CD1c-positive myeloid dendritic cell (primary cell): ENCODE measurements around the gene PRR15.
A peak's percentile ranks its signal among the peaks of the same experiment; 100 is the strongest.

Experiments used
- DNase-seq: peaks from one replicate; pipeline ENCODE4 v3.0.0-alpha.2; 2016; ENCODE audit errors: extremely low spot score

Gene PRR15

GRCh38 chr7:29569648-29570047 lies 6.0 kb downstream of the PRR15 start:
- no peak for DNase-seq

DNA sequence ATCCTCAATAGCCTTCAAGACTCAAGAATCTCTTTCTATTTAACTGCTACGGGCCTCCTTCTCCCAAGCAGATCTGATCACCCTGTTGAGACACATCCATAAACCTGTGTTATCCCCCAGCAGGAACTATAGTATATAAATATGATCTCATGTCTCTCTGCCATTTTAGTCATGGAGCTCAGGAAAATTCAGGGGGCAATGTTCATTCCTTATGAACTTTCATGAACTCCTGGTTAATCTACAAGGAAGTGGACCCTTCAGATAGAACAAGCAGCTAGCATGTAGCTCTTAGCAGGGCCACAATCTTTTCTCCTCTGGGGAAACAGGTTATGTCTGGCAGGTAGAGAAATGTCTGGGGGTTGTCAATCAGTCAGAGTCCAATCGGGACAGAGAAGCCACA lies 8.9 kb downstream of the PRR15 start:
- DNase-seq, result no peak

GRCh38 chr7:29573567-29573966 lies 9.9 kb downstream of the PRR15 start:
- no peak for DNase-seq

DNA sequence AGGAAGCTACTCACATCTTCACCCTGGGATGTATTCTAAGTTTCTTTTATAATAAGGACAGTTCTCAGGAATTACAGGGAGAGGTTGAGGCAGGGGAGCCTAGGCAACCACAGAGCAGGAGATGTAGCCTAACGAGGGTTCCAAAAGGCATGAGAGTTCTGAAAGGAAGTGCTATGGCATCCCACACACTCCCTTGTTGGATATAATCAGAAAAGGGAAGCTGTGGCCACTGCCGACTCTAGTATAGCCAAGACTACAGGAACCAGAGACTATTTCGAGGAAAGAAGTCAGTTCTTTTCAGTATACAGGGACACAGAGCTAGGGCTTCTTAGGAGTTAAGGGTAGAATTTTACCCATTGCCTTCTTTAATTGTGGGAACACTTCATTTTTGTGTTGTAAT lies 11.0 kb downstream of the PRR15 start:
- peak; percentile 80 for DNase-seq

GRCh38 chr7:29587195-29587808 lies 23.7 kb downstream of the PRR15 start:
- DNase-seq, result no peak

DNA sequence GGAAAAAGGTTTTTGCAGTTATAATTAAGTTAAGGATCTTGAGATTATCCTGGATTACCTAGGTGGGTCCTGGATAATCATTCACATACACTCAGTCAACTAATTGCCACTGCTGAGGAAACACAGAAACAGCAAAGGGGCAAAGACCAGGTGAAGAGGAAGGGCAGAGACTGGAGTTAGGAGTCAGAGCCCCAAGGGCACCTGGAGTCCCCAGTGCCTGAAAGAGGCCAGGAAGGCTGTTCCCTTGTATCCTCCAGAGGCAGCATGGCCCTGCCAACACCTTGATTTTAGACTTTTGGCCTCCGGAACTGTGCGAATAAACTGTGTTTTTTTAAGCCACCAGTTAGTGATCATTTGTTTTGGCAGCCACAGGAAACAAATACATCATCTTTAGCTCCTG lies 24.6 kb downstream of the PRR15 start:
- DNase-seq, result no peak

GRCh38 chr7:29588900-29589696 lies 25.5 kb downstream of the PRR15 start:
- DNase-seq, result peak; percentile 80

- no peak for DNase-seq
Measured at GRCh38 chr7:29592866-29593265, 29.2 kb downstream of the PRR15 start.

GRCh38 chr7:29593459-29593858 lies 29.8 kb downstream of the PRR15 start:
- DNase-seq, result no peak

- DNase-seq, result no peak
Measured at GRCh38 chr7:29596593-29597178, 33.1 kb downstream of the PRR15 start.

GRCh38 chr7:29597266-29597665 lies 33.6 kb downstream of the PRR15 start:
- DNase-seq, result no peak

DNA sequence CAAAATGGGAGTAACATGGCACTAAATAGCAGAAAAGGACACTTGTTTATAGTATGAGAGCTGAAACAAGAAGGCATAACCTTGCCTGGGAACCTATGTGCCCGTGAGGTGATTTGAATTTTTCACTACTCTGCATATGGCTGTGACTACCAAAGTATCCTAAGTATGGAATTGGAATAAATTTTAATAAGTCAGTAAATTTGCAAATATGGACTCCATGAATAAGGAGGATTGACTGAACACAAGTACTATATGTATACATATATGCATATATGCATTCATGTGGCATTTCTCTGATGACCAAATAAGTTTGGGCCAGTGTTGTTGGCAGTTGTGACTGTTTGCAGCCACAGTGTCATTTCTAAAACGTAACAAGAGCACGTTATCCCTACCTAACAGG lies 34.5 kb downstream of the PRR15 start:
- DNase-seq, result no peak

DNA sequence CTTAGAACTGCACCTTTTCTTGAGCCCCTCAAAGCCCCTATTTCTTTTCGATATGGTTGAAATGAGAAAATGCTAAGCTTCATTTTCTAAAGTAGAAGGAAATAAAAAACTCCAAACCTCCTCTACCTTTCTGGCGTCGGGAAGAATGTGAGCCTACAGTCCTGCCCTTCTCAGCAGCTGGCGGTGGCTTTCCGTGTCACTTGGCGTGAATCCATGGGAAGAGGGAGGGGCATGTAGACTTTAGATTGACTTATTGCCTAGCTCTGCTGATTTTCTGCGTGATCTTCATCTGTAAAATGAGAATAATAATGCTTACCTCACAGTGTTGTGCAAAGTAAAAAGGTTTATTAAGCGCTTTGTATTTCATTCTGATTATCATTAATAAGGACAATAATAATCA lies 35.0 kb downstream of the PRR15 start:
- DNase-seq, result no peak

GRCh38 chr7:29599026-29599425 lies 35.4 kb downstream of the PRR15 start:
- no peak for DNase-seq

DNA sequence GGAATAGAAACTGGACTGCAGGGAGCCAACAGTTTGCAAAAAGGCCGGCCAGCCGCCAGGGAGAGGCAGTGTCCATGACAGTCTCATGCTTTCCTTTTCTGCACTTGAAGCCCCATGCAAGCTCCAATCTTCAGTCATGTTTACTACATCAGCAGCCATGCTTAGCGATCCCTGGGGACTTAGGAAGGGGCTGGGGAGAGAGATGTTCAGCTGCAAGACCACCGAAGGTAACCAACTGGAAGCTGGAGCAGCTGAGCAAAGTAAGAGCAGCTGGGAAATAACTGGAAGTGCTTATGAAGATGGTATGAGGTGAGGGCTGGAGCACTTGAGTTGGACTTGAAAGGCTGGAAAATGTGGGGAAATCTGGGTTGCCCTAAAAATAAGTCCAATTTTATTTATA lies 37.0 kb downstream of the PRR15 start:
- DNase-seq, result no peak

DNA sequence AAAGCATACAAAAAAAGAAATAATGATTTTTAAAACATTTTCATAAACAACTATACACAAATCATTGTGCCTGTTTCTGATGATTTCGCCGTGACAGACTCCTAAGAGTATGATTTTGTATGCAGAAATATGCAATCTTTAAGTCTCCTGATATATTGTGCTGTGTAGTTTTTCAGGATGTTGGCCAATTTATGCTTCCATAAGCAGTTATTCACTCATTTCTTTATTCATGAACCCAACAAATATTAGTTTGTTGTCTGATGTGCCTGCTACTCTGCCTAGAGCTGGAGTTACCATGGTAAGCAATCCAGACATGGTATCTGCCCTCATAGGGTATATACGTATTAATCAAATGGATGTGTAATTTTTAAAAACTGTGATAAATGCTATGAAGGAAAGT lies 40.4 kb downstream of the PRR15 start:
- DNase-seq, result no peak

- DNase-seq, result no peak
Measured at GRCh38 chr7:29604702-29605101, 41.1 kb downstream of the PRR15 start.

GRCh38 chr7:29605671-29606070 lies 42.0 kb downstream of the PRR15 start:
- DNase-seq, result no peak

- no peak for DNase-seq
Measured at GRCh38 chr7:29606287-29606721, 42.7 kb downstream of the PRR15 start.

DNA sequence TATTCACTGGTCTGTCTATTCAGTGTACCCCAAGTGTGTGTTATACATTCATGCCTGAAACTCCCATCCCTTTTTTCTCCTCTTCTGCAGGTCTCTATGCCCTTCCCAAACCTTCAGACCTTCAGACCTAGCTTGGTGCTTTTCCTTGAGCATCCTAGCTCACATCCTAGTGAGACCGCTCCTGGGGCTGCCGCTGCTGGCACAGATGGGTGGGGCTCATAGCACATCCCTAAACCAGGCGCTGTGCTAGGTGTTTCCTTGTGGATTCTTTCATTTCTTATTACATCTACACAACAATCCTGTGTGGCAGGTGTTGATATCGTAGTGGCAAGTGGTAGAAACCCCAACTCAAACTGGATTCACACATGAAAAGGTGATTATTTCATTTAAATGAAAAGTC lies 43.2 kb downstream of the PRR15 start:
- no peak for DNase-seq

GRCh38 chr7:29607259-29607658 lies 43.6 kb downstream of the PRR15 start:
- DNase-seq, result no peak

- no peak for DNase-seq
Measured at GRCh38 chr7:29607889-29608288, 44.3 kb downstream of the PRR15 start.
